A549 (cell line): Measurements from ENCODE around the gene HDAC10.

Experiments used
- CTCF ChIP-seq: fragments of >200 bp; sonication (Bioruptor Twin); formaldehyde crosslinking; IDR thresholded peaks from 3 replicates; pipeline ENCODE4 v1.5.1; 2016
- EP300 ChIP-seq, 2 experiments: fragments of >200 bp; sonication (Bioruptor Twin); formaldehyde crosslinking; IDR thresholded peaks; 2 replicates in 1 of 2; 3 replicates in 1 of 2; pipeline ENCODE4 v1.6.1; 2016 to 2017
- NPAS2 ChIP-seq: fragments of 250-450 bp; sonication (Bioruptor Pico); IDR thresholded peaks from 2 replicates; pipeline ENCODE4 v1.8.0; 2022; ENCODE audit warnings: mild to moderate bottlenecking, moderate library complexity, borderline replicate concordance
- POLR2A ChIP-seq: IDR thresholded peaks from 2 replicates; pipeline ENCODE4 v1.6.1; 2012; ENCODE audit warnings: mild to moderate bottlenecking, low read length

GRCh38 chr22:50266994-50267393, 15.9 kb upstream of the HDAC10 start:
- TF ChIP-seq NPAS2 (CRISPR knock-in tag), result no peak
- TF ChIP-seq EP300 (IDR thresholded peaks at IDR 0.05), result no peak
- no peak for TF ChIP-seq CTCF
- TF ChIP-seq POLR2A, result no peak
